BJ (cell line): ENCODE data around the gene MAST2. TPM values are rescaled to one million over a fixed set of nuclear protein-coding genes. Genes with fewer than 3 reads are reported as not detected.

ENCODE experiments used
- CTCF ChIA-PET: fragments of 350-600 bp; formaldehyde crosslinking; extraction: SDS; loops from one replicate; lab custom pipeline; 2021; ENCODE audit warnings: antibody characterized with exemption, inconsistent platforms; lab: Yijun Ruan, JAX
- POLR2A ChIA-PET: fragments of 300-600 bp; sonication (Branson Sonifier 250); formaldehyde crosslinking; extraction: SDS; loops from one replicate; lab custom pipeline; 2021; ENCODE audit warnings: antibody characterized with exemption; lab: Charles Lee
- DNase-seq: peaks from one replicate; pipeline ENCODE4 v3.0.0-alpha.2; 2011; ENCODE audit warnings: low read depth
- H3K27me3 ChIP-seq: 2 replicates; pipeline ENCODE4 v1.6.0; 2011; ENCODE audit warnings: low read length; ENCODE audit not compliant: control insufficient read depth, insufficient read depth
- H3K36me3 ChIP-seq: 2 replicates; pipeline ENCODE4 v1.5.1; 2011; ENCODE audit warnings: low read length; ENCODE audit not compliant: control insufficient read depth, insufficient read depth
- H3K4me3 ChIP-seq: 2 replicates; pipeline ENCODE4 v1.5.1; 2011; ENCODE audit warnings: low read depth, mild to moderate bottlenecking, control low read depth, low read length
- CTCF ChIP-seq: IDR thresholded peaks from 2 replicates; pipeline ENCODE4 v1.5.1; 2011; ENCODE audit warnings: low read depth, mild to moderate bottlenecking, control low read depth, inconsistent platforms, low read length, moderate library complexity; ENCODE audit not compliant: insufficient read depth
- polyA minus RNA-seq: library from RNA; depleted of rRNA, polyadenylated mRNA; stranded (reverse); fragments of >200 nt; gene quantifications from 2 replicates; pipeline ENCODE4 v1.2.3, GENCODE V29; 2011; rRNA and poly(A)+ RNA removed
- polyA plus RNA-seq: library from polyadenylated mRNA; depleted of rRNA; stranded (reverse); fragments of >200 nt; gene quantifications from 2 replicates; pipeline ENCODE4 v1.2.3, GENCODE V29; 2011; rRNA removed

Gene MAST2
- 31.0 and 47.2 TPM in 2 replicates for polyA plus RNA-seq
- polyA minus RNA-seq, result 39.5 and 40.0 TPM in 2 replicates

- no peaks in the 10 kb centered on the region for H3K27me3 ChIP-seq
- POLR2A ChIA-PET, result interaction anchor here (0.6 kb wide), 1 partner anchor 420 kb away, joined by 18 read pairs; no protein-coding TSS in a partner anchor
- CTCF ChIA-PET, result interaction anchor here (1.0 kb wide), 1 partner anchor 20 kb away, joined by 5 read pairs; no protein-coding TSS in a partner anchor
- H3K36me3 ChIP-seq, result no peaks in the 10 kb centered on the region
- no peak for TF ChIP-seq CTCF
- peak within 1 kb of the TSS; percentile 76 for H3K4me3 ChIP-seq
- peak; percentile 44 for DNase-seq
These were observed at the start of gene MAST2 for GRCh38 chr1:45803299-45803780. Gene MAST2 (plus strand): TSS chr1:45803612. CDS start chr1:45803896, 284 bp downstream.

- H3K4me3 ChIP-seq, result no peak overlapping the region
- ChIA-PET POLR2A (no interaction called here), CTCF (no interaction called here)
These were observed 47.7 kb upstream of the MAST2 start for GRCh38 chr1:45755697-45756096.

DNA sequence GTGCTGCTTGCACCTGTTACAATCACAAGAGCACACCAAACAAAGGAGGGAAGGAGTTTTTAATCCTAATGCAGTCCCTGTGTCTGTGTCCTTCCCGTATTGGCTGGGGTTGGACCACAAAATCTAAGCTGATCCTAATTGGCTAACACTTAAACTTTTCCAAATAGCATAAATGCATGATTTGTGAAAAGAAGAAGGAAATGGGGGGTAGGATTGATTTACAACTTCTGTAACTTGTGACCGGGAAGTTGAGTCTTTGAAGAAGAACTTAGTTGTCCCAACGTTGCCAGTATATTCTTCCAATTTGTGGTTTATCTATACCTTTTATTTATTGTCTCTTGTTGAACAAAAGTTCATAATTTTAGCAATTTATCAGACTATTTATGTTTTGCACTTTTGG, 41.1 kb upstream of the MAST2 start:
- CTCF ChIA-PET, result no interaction called here
- POLR2A ChIA-PET, result no interaction called here

More at GRCh38 chr1:45755697-45756096, 47.7 kb upstream of the MAST2 start:
- Histone ChIP-seq H3K36me3 (no peaks in the 10 kb centered on the region), H3K27me3 (0 out of 2 replicates have a peak, but pooled peaks cover 1% of the 10 kb centered on the region)
- TF ChIP-seq CTCF, result no peak
- DNase-seq, result no peak

GRCh38 chr1:45765999-45766792, 37.2 kb upstream of the MAST2 start:
- ChIA-PET CTCF (interaction anchor here (0.5 to 0.8 kb wide), 3 partner anchors 10 to 742 kb away, joined by 3 read pairs; no protein-coding TSS in a partner anchor), POLR2A (no interaction called here)
- H3K4me3 ChIP-seq, result no peak overlapping the region
- no peaks in the 10 kb centered on the region for H3K36me3 ChIP-seq
- H3K27me3 ChIP-seq, result no peaks in the 10 kb centered on the region
- DNase-seq, result no peak
- TF ChIP-seq CTCF, result no peak

More for the DNA sequence above, 41.1 kb upstream of the MAST2 start:
- TF ChIP-seq CTCF, result no peak
- Histone ChIP-seq H3K27me3 (0 out of 2 replicates have a peak, but pooled peaks cover 1% of the 10 kb centered on the region), H3K4me3 (no peak overlapping the region), H3K36me3 (no peaks in the 10 kb centered on the region)
- no peak for DNase-seq

- TF ChIP-seq CTCF, result no peak
- ChIA-PET CTCF (no interaction called here), POLR2A (no interaction called here)
- no peaks in the 10 kb centered on the region for H3K36me3 ChIP-seq
- no peak overlapping the region for H3K4me3 ChIP-seq
- peak; percentile 69 for DNase-seq
- no peaks in the 10 kb centered on the region for H3K27me3 ChIP-seq
These were observed 36.4 kb upstream of the MAST2 start for GRCh38 chr1:45767035-45767434.
